PC-3 (cell line): Measurements from ENCODE around the gene GPR32.

Source experiments
- CTCF ChIP-seq: fragments of 300-600 bp; sonication (generic); conservative IDR thresholded peaks from 2 replicates; pipeline ENCODE4 v1.5.1; 2017; ENCODE audit warnings: antibody characterized with exemption, low read depth, mild to moderate bottlenecking, low read length
- EZH2 ChIP-seq: fragments of 300-600 bp; sonication (generic); IDR thresholded peaks from one replicate; pipeline ENCODE4 v1.6.1; 2017; ENCODE audit warnings: antibody characterized with exemption, mild to moderate bottlenecking, low read length; ENCODE audit not compliant: unreplicated experiment
- EZH2phosphoT487 ChIP-seq: fragments of 300-600 bp; sonication (generic); IDR thresholded peaks from 2 replicates; pipeline ENCODE4 v1.6.1; 2018; ENCODE audit warnings: mild to moderate bottlenecking, antibody characterized with exemption, low read length, borderline replicate concordance

GRCh38 chr19:50723069-50723468 lies 47.2 kb upstream of the GPR32 start, which contains the start of gene CLEC11A:
- TF ChIP-seq CTCF (no peak), EZH2phosphoT487 (no peak), EZH2 (no peak)
